Immature natural killer cell (primary cell): ENCODE measurements around the gene GJA4. TPM values are rescaled to one million over a fixed set of nuclear protein-coding genes. Genes with fewer than 3 reads are reported as not detected.
A peak's percentile ranks its signal among the peaks of the same experiment; 100 is the strongest.
"Not testable (repeated sequence)": the region's sequence is repeated elsewhere in the genome, so short reads cannot be mapped to it uniquely, and the experiment has no call there.

Experiments used
- DNase-seq, 3 donors: peaks; one replicate each; pipeline ENCODE4 v3.0.0; 2022; ENCODE audit warnings: mixed read lengths in 1 of 3
- H3K27ac Mint-ChIP-seq, 6 donors: one replicate each; pipeline ENCODE4 v1.8.0; 2020; ENCODE audit warnings: mixed read lengths in 6 of 6, mild to moderate bottlenecking in 5 of 6, inconsistent platforms in 4 of 6, moderate library complexity in 3 of 6
- H3K27me3 Mint-ChIP-seq, 3 donors: one replicate each; pipeline ENCODE4 v1.8.0; 2020 to 2021; ENCODE audit warnings: low read depth in 3 of 3, mild to moderate bottlenecking in 3 of 3, mixed read lengths in 3 of 3, moderate library complexity in 3 of 3, inconsistent platforms in 1 of 3
- H3K36me3 Mint-ChIP-seq, 3 donors: one replicate each; pipeline ENCODE4 v1.8.0; 2020; ENCODE audit warnings: mixed read lengths in 3 of 3, inconsistent platforms in 2 of 3, mild to moderate bottlenecking in 2 of 3
- H3K4me1 Mint-ChIP-seq, 2 donors: one replicate each; pipeline ENCODE4 v1.8.0; 2020; ENCODE audit warnings: inconsistent platforms in 2 of 2, mild to moderate bottlenecking in 2 of 2, mixed read lengths in 2 of 2, moderate library complexity in 1 of 2
- H3K4me3 Mint-ChIP-seq, 5 donors: one replicate each; pipeline ENCODE4 v1.8.0; 2020; ENCODE audit warnings: mild to moderate bottlenecking in 5 of 5, mixed read lengths in 5 of 5, inconsistent platforms in 3 of 5, moderate library complexity in 3 of 5
- H3K9me3 Mint-ChIP-seq, 6 donors: one replicate each; pipeline ENCODE4 v1.8.0; 2020; ENCODE audit warnings: mild to moderate bottlenecking in 6 of 6, mixed read lengths in 6 of 6, inconsistent platforms in 4 of 6, moderate library complexity in 3 of 6
- polyA plus RNA-seq, 3 donors: library from polyadenylated mRNA; unstranded; fragments of 300-500 nt; fragmentation: Illumina TruSeq; gene quantifications; one replicate each; pipeline ENCODE4 v1.2.3, GENCODE V29; 2021

The GJA4 gene
- polyA plus RNA-seq, 3 donors from 2014 or later: not detected

- Mint-ChIP-seq H3K27me3 (peaks cover 0 to 6% (median 2%) of the 10 kb centered on the region in 3 donors), H3K9me3 (no peaks in the 10 kb centered on the region), H3K27ac (no peak overlapping the region)
These were observed 24.0 kb downstream of the GJA4 start for GRCh38 chr1:34816778-34817177.

GRCh38 chr1:34818862-34819261 lies 26.1 kb downstream of the GJA4 start:
- not testable (repeated sequence) for H3K4me3 Mint-ChIP-seq, H3K36me3 Mint-ChIP-seq, H3K9me3 Mint-ChIP-seq, H3K27me3 Mint-ChIP-seq, H3K4me1 Mint-ChIP-seq, H3K27ac Mint-ChIP-seq, DNase-seq

More at GRCh38 chr1:34816778-34817177, 24.0 kb downstream of the GJA4 start:
- peaks cover 0 to 6% (median 0%) of the 10 kb centered on the region in 3 donors for H3K36me3 Mint-ChIP-seq
- DNase-seq: no peak
- H3K4me1 Mint-ChIP-seq: no peaks in the 10 kb centered on the region
- no peak overlapping the region for H3K4me3 Mint-ChIP-seq

- Mint-ChIP-seq H3K27me3 (no peaks in the 10 kb centered on the region), H3K9me3 (no peaks in the 10 kb centered on the region), H3K27ac (no peak overlapping the region), H3K4me3 (no peak overlapping the region), H3K4me1 (no peaks in the 10 kb centered on the region), H3K36me3 (peaks cover 0 to 6% (median 3%) of the 10 kb centered on the region in 3 donors)
- no peak for DNase-seq
These were observed 29.4 kb downstream of the GJA4 start for GRCh38 chr1:34822202-34822601.

- H3K36me3 Mint-ChIP-seq: peaks cover 3 to 6% (median 3%) of the 10 kb centered on the region in 3 donors
- H3K27ac Mint-ChIP-seq: no peak overlapping the region
- no peak for DNase-seq
- H3K4me1 Mint-ChIP-seq: peaks cover 0 to 1% of the 10 kb centered on the region in 2 donors
- no peaks in the 10 kb centered on the region for H3K27me3 Mint-ChIP-seq
- no peaks in the 10 kb centered on the region for H3K9me3 Mint-ChIP-seq
- no peak overlapping the region for H3K4me3 Mint-ChIP-seq
These were observed 32.1 kb downstream of the GJA4 start for GRCh38 chr1:34824817-34825454.

- H3K9me3 Mint-ChIP-seq: no peaks in the 10 kb centered on the region
- H3K27ac Mint-ChIP-seq: no peak overlapping the region
- peaks cover 0 to 1% of the 10 kb centered on the region in 2 donors for H3K4me1 Mint-ChIP-seq
- no peak for DNase-seq
- H3K36me3 Mint-ChIP-seq: peaks cover under 1 to 3% (median 3%) of the 10 kb centered on the region in 3 donors
- H3K27me3 Mint-ChIP-seq: no peaks in the 10 kb centered on the region
- no peak overlapping the region for H3K4me3 Mint-ChIP-seq
These were observed 32.8 kb downstream of the GJA4 start for GRCh38 chr1:34825455-34826091.

- Mint-ChIP-seq H3K27ac (no peak overlapping the region), H3K4me1 (peaks cover 0 to 1% of the 10 kb centered on the region in 2 donors), H3K9me3 (no peaks in the 10 kb centered on the region), H3K4me3 (no peak overlapping the region), H3K27me3 (no peaks in the 10 kb centered on the region), H3K36me3 (peaks cover 3 to 8% (median 4%) of the 10 kb centered on the region in 3 donors)
- DNase-seq: no peak
These were observed 34.6 kb downstream of the GJA4 start for GRCh38 chr1:34827341-34827941.

- Mint-ChIP-seq H3K4me1 (peaks cover 0 to 1% of the 10 kb centered on the region in 2 donors), H3K9me3 (no peaks in the 10 kb centered on the region), H3K27me3 (no peaks in the 10 kb centered on the region), H3K4me3 (no peak overlapping the region), H3K27ac (no peak overlapping the region), H3K36me3 (peaks cover 3 to 10% (median 8%) of the 10 kb centered on the region in 3 donors)
- DNase-seq: no peak
These were observed 35.8 kb downstream of the GJA4 start for GRCh38 chr1:34828611-34829010.

- H3K4me3 Mint-ChIP-seq: no peak overlapping the region
- DNase-seq: no peak
- H3K9me3 Mint-ChIP-seq: no peaks in the 10 kb centered on the region
- no peak overlapping the region for H3K27ac Mint-ChIP-seq
- no peaks in the 10 kb centered on the region for H3K27me3 Mint-ChIP-seq
- H3K4me1 Mint-ChIP-seq: peaks cover 0 to 1% of the 10 kb centered on the region in 2 donors
- peaks cover 3 to 10% (median 5%) of the 10 kb centered on the region in 3 donors for H3K36me3 Mint-ChIP-seq
These were observed 36.5 kb downstream of the GJA4 start for GRCh38 chr1:34829250-34829649.

GRCh38 chr1:34831721-34832246 lies 39.0 kb downstream of the GJA4 start:
- H3K27ac Mint-ChIP-seq: no peak overlapping the region
- no peak overlapping the region for H3K4me3 Mint-ChIP-seq

GRCh38 chr1:34833711-34834110 lies 40.9 kb downstream of the GJA4 start:
- H3K36me3 Mint-ChIP-seq: peaks cover 3 to 10% (median 5%) of the 10 kb centered on the region in 3 donors
- no peak overlapping the region for H3K4me3 Mint-ChIP-seq
- H3K27me3 Mint-ChIP-seq: no peaks in the 10 kb centered on the region
- no peak for DNase-seq
- H3K27ac Mint-ChIP-seq: no peak overlapping the region
- H3K9me3 Mint-ChIP-seq: no peaks in the 10 kb centered on the region
- H3K4me1 Mint-ChIP-seq: peaks cover 0 to 1% of the 10 kb centered on the region in 2 donors

More at GRCh38 chr1:34831721-34832246, 39.0 kb downstream of the GJA4 start:
- Mint-ChIP-seq H3K9me3 (no peaks in the 10 kb centered on the region), H3K4me1 (peaks cover 0 to 1% of the 10 kb centered on the region in 2 donors), H3K27me3 (no peaks in the 10 kb centered on the region), H3K36me3 (peaks cover 3 to 10% (median 5%) of the 10 kb centered on the region in 3 donors)
- no peak for DNase-seq

- Mint-ChIP-seq H3K27ac (no peak overlapping the region), H3K36me3 (no peaks in the 10 kb centered on the region)
These were observed 46.9 kb downstream of the GJA4 start for GRCh38 chr1:34839526-34840305.

GRCh38 chr1:34840426-34840825 lies 47.6 kb downstream of the GJA4 start:
- DNase-seq: no peak
- Mint-ChIP-seq H3K36me3 (no peaks in the 10 kb centered on the region), H3K4me3 (no peak overlapping the region), H3K27me3 (peaks cover 0 to 5% (median 1%) of the 10 kb centered on the region in 3 donors), H3K27ac (no peak overlapping the region), H3K4me1 (peaks cover 26 to 29% of the 10 kb centered on the region in 2 donors), H3K9me3 (peaks cover 0 to 1% (median 0%) of the 10 kb centered on the region in 6 donors)

More at GRCh38 chr1:34839526-34840305, 46.9 kb downstream of the GJA4 start:
- no peak for DNase-seq
- peaks cover 26 to 29% of the 10 kb centered on the region in 2 donors for H3K4me1 Mint-ChIP-seq
- peaks cover 0 to 5% (median 1%) of the 10 kb centered on the region in 3 donors for H3K27me3 Mint-ChIP-seq
- H3K4me3 Mint-ChIP-seq: no peak overlapping the region
- peaks cover 0 to 1% (median 0%) of the 10 kb centered on the region in 6 donors for H3K9me3 Mint-ChIP-seq

GRCh38 chr1:34842073-34842472 lies 49.3 kb downstream of the GJA4 start:
- Mint-ChIP-seq H3K36me3 (no peaks in the 10 kb centered on the region), H3K27ac (peak overlapping the region in 1 of 6 donors; percentile 22), H3K27me3 (peaks cover 0 to 5% (median 1%) of the 10 kb centered on the region in 3 donors), H3K4me3 (no peak overlapping the region), H3K4me1 (peaks cover 26 to 29% of the 10 kb centered on the region in 2 donors), H3K9me3 (peaks cover 0 to 1% (median 0%) of the 10 kb centered on the region in 6 donors)
- no peak for DNase-seq
